ENCODE data around the gene BIN1.

BIN1 gene, protein sequence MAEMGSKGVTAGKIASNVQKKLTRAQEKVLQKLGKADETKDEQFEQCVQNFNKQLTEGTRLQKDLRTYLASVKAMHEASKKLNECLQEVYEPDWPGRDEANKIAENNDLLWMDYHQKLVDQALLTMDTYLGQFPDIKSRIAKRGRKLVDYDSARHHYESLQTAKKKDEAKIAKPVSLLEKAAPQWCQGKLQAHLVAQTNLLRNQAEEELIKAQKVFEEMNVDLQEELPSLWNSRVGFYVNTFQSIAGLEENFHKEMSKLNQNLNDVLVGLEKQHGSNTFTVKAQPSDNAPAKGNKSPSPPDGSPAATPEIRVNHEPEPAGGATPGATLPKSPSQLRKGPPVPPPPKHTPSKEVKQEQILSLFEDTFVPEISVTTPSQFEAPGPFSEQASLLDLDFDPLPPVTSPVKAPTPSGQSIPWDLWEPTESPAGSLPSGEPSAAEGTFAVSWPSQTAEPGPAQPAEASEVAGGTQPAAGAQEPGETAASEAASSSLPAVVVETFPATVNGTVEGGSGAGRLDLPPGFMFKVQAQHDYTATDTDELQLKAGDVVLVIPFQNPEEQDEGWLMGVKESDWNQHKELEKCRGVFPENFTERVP

DNA sequence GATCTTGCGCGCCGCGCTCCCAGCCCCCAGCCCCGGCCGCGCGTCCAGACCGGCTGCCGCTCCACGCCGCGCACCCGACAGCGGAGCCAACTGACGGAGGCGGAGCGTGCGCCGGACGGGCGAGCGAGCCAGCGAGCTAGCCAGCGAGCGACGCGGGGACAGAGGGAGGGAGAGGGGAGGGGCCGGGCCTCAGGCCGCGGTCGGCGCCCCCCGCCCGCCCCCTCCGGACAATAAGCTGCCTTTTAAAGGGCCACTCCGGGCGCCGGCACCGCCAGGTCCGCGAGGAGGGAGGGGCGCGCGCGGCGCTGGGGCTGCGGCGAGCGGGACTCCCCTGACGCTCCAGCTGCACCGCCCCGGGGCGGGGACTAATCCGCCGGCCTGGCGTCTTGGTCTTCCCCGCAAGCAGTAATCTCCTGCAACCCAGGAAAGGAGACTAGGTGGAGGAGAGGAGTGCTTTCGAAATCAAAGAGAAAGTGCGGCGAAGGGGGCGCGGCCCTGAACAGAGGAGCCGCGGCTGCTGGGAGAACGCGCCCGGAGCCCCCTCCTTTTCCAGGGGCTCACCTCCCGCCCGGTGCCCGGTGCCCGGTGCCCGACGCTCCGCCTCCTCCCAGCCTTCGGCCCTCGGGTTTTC, at the start of gene BIN1:
TSS of gene BIN1 (minus strand) at position 164 of the 631 bp plus-strand sequence. CDS start 211 bp downstream, outside the sequence.
- DNase-seq (ENCODE audit: low read depth in 2 of 2): peak; percentile 38 to 43

DNA sequence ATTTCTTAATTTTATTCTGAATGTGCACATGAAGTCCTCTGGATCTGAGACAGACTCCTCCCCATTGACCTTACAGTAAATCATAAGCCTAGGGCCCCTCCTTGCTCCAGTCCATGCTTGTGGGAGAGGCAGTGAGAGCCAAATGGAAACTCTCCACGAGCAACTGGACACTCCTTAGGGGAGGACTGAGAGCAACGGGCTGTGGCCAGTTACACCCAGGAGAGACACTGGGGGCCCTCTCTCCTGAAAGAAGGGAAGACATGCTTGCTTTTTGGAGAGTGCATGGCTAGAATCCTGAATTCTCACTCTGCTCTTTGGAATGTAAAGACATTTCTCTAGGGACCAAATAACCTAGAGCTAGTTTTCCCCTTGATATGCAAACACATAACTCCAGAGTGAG, 49.0 kb upstream of the BIN1 start:
- DNase-seq (ENCODE audit: low read depth in 2 of 2): no peak

DNA sequence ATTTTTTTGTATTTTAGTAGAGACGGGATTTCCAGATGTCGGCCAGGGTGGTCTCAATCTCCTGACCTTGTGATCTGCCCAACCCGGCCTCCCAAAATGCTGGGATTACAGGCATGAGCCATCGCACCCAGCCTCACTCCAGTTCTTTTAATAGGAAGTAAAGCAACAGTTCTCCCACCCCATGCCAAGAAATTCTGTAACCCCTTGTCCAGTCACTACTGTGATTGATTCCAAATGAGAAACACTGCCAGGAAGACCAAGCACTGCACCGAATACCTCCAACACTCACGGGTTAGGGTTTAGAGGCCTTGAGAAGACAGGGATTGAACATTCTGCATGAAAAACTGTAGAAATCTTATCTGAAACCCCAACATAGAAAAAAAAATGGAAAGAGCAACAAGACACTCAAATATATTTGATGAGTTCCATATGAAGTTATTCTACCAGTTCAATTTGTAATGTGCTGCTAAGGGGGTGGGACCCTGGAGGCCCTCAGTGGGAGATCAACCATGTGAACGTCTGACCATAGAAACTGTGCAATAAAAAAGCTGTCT, 48.2 kb upstream of the BIN1 start:
- no peak for DNase-seq (ENCODE audit: low read depth in 2 of 2)

DNA sequence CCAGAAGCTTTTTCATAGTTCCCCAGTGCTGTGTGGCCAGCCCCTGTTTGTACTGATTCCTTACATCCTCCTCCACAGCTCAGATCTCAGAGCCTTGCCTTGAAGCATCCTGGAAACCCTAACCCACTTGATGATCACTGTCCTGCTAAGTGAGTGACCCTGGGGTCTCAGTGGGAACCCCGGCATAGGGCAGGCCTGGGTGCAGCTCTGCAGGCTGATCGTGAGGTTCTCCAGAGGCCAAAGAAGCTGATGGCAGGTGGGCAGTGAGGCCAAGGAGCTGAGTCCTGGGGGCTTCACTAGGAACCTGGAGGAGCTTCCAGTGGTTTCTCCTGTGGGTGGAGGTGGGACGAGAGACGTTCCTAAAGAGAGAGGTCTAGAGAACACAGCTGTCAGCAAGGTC, 47.4 kb upstream of the BIN1 start:
- DNase-seq (ENCODE audit: low read depth in 2 of 2): no peak

DNA sequence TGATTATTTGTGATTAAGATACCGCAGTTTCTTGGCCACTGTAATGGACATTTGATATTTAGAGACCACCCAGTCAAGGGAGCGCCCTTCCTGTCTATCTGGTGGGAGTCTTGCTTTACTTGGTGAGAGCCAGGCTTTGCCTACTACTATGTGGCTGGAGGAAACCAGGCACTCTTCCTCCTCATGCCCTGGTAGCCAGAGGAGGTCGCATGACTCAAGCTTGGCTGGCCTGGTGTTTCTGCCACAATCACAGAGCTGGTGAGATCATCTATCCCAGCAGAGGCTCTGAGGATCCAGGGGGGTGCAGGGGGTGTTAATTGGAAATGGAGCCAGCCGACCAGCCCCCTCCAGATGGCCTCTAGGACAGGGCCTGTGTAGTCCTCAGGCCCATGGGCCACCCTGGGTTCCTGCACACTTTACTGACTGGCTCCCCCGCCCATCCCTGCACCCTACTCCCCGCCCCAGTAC, 46.8 kb upstream of the BIN1 start:
- no peak for DNase-seq (ENCODE audit: low read depth in 2 of 2)

DNA sequence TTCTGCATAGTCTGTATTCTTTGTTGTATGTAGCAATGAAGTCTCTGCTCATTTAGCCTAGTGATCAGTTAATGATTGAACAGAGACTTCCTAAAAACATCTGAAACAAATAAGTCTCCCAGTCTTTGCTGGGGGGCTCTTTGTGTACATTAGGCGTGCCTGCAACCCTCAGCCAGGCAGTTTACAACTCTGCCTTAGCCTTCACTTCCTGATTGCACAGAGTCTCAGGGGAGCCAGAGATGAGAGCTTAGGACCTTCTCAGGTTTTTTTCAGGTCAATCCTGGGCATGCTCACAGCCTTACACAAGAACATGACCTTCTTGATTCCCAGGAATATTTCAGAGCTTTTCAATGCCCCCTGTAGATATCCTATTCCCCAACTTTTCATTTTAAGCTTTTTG, 44.0 kb upstream of the BIN1 start:
- no peak for DNase-seq (ENCODE audit: low read depth in 2 of 2)

DNA sequence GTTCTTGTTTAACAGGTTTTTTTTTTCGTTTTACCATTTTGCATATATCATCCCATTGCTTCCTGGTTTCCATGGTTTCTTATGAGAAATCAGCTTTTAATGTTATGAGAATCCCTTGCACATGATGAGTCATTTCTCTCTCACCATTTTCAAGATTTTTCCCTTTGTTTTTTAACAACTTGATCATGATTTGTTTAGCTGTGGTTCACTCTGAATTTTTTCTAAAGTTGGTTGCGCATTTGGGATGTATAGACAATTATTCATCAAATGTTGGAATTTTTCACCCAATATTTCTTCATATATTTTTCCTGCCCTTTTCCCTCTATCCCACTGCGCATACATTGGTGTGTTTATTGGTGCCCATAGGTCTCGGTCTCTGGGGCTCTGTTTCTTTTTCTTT, 42.4 kb upstream of the BIN1 start:
- no peak for DNase-seq (ENCODE audit: low read depth in 2 of 2)

DNA sequence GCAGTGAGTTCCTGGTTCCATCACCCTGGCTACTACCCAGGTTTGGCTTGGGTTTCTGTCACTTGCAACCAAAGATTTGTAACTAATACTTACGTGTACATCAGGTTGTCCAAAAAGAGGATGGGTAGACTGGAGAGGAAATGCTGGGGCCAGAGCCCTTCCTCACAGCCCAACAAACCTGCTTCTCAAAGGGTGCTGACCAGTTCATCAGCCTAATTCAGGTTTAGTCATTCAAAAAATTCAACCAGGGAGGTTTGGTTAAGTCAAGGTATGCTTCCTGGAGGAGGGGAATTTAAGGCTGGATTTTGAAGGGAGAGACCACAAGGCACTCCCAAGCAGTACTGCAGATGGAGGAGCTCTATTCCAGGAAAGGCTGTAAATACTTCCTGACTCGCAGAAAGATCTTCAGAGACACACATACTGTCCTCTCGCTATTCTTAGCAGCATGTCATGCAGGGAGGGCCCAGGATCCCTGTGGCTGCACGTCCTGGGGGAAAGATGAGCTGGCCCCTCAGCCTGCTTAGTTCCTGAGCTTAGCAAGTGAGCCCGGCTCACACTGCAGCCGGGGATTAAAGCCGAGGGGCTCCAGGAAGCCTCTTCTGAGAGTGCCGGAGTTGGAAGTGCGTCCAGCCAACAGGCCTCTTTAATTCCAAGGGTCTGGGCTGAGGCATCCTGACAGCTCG, 40.0 kb upstream of the BIN1 start:
- DNase-seq (ENCODE audit: low read depth in 2 of 2): no peak

DNA sequence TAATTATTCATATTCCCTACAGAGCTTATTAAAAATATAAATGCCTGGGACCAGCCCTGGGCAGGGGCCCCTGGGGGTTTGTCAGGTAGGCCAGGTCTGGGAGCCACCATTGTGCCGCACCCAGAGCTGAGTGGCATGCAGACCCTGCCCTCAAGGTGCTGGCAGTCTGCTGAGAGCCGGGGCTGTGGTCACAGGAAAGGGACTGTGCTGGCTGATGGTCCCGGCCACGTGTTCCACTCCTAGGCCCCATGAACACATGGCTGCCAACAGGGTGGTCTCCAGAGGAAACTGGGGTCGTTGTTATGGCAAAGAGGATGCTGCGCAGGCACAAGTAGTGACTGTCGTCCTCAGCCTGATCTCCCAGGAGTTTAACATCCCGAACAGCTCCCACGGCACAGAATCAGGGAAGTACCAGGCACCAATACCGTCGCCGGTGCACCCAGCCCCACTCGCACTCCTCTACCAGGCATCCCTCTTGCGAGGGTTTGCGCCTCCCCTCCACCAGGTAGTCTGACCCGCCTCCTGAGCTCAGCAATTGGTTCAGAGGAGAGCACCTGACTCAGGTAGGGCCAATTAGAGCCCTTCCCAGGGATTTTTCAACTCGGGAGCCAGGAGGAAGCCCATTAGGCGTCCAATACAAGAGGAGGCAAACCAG, 39.2 kb upstream of the BIN1 start:
- DNase-seq (ENCODE audit: low read depth in 2 of 2): no peak

DNA sequence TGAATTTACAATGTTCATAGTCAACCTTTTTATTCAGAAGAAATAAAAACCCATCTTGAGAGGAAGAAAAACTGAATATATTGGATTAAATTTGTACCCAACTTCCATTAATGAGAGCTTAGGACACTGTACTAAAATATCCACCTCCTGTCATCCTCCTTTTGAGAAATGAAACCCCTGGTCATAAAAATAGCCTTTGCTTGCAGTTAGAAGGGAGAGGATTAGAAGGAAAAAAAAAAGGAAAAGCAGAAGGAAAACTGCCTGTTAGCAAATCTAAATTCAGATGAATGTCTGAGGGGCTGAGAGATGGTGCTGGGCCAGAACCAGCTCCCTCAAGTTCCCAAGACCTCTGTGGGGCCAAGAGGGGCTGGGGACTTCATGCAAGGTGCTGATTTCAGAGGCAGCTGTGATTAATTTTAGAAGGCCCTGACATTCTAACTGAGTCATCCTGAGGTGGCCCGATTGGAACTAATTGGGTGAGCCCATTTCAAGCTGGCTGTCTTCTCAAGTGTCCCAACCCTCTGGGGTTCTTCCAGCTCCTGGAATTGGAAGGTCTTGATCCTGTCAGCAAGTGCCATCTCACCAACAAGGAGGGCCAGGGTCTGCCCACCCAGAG, 38.4 kb upstream of the BIN1 start:
- DNase-seq (ENCODE audit: low read depth in 2 of 2): no peak

DNA sequence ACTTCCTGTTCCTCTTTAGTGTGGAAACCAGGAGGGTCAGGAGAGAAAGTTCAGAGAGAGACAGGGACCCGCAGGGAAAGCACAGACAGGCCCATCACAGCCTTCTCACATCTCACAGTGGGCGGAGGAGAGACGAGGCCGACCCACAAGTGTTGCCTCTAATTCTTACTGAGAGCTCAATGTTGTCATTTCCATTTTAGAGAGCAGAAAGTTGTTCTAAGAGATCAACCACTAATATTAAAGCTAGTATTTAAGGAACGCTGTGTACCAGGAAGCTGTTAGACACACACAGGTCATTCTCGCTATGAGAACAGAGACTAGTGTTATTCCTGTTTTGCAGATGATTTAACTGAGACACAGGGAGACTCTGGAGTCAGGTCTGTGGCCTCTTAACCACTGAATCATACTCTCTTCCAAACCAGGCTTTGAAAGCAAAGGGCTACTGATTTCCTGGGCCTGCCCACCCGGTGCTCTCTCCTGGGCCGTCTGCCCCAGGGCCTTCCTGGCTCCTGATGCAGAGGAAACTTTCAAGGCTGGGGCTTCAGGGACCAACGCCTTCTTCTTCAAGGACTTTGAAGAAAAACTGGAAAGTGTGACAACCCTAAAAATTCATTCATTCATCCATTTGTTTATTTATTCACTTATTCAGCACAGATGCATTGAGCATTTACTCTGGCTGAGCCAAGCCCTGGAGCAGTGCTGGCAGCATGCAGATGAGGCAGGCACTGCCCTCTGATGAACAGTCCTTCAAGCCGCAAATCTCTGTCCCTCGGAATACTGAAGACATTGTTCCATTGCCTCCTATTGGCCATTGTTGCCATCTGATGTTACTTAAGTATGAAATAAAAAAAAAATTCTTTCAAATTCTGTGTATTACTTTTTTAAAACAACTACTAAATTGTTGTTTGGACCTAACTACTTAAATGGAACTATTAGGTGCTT, 37.2 kb upstream of the BIN1 start:
- no peak for DNase-seq (ENCODE audit: low read depth in 2 of 2)

DNA sequence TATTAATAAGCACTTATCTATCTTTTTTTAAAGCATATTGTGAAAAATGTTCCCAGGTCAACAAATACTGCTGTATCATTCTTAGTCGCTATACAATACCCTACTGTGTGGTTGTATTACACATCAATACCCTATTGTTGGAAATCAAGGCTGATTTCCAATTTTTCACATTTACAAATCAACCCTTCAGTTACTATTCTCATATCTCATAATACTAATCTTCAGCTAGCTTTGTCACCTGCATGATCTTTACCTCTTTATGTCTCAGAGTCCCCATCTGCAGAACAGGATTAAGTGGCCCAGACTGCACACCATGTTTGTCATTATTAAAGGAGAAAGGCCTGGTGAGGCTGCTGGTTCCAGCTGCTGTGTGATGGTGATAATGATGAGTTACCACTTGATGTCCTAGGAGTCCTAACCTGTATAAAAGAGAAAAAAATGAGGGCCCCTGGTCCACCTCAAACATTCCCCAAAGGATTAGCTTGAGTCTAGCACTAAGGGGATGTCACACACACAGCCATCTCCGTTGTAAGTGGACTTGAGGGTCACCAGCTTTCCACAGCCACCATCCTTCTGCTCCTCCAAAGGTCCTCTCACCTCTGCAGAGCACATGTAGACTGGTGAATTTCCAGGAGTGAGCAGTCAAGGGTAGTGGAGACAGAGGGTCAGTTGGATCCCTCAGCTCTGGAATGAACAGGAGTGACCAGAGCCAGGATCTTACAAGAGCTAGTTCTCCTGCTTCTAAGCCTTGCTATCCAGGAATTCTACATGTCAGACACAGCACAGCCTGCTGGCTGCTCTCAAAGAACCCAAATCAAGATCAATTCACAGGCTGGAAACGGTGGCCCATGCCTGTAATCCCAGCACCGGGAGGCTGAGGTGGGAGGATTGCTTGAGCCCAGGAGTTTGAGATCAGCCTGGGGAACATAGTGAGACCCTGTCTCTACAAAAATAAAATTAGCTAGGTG, 36.0 kb upstream of the BIN1 start:
- no peak for DNase-seq (ENCODE audit: low read depth in 2 of 2)

DNA sequence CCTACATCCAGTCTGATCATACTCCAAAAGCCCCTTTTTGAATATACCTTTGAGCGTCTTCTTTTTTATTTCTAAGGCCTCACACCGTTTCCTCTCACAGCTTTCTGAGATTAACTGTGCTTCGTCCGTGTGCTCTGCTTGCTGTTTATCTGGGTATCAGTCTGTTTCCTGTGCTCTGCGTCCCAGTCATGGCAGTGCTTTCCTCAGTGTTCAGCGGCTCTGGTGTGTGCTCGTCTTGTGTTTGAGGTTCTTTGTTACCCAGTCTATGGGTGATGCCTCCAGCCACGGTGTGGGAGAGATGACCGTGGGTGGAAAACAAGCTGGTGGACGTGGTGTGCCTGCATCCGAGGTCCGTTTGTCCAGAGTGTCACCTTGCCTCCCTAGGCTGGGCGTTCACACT, 33.6 kb upstream of the BIN1 start:
- DNase-seq (ENCODE audit: low read depth in 2 of 2): no peak

DNA sequence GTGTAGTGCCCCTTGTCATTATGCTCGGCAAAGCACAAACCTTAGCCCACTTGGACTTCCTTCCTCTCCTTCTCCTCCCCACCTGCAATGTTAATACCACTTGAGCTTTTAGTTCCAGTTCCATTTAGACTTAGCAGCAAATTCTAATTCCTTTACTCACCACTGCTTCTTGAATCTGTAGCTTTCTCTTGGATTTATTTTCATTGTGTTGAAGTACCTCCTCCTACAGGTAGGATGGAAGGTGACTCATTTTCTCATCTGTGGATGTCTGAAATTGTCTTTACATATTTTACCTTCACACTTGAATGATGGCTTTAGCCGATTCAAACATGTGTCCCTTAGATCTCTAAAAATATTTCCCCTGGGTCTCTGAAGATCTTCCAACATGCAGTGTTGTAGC, 32.8 kb upstream of the BIN1 start:
- no peak for DNase-seq (ENCODE audit: low read depth in 2 of 2)

DNA sequence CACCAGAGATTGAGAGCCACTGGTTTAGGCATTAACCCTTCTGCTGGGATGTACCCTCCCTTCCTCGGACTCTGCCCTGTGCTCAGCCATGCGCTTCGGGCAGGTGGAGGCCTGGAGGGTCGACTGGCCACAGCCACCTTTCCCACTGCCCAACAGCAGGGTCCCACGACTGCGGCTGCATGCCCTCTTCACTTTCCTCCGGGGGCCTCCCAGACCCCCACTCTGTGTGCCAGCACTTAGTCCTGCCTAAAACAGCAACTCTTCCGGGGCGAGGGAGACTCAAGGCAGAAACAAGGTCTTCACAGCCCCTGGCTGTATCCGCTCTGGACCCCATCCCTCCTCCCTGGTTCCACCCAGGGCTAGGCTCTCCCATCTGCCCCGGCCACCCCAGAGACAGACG, 31.3 kb upstream of the BIN1 start:
- no peak for DNase-seq (ENCODE audit: low read depth in 2 of 2)

DNA sequence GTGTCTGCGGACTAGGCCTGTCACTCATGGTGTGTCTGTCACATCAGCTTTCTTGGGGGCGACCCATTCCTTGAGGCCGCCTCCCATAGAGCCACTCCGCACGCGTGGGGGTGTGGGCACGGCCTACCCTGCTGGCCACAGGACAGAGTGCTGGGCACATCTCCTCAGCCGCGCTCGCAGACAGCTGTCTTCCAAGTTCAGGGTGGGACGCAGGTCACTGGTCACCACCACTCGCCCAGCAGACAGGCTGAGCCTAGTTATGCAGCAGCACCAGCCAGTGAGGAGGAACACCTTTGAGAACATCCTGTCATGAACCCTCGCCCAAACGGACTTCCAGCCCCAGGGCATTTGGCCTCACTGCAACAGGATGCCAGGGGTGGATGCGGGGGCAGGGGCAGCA, 30.8 kb upstream of the BIN1 start:
- DNase-seq (ENCODE audit: low read depth in 2 of 2): no peak

DNA sequence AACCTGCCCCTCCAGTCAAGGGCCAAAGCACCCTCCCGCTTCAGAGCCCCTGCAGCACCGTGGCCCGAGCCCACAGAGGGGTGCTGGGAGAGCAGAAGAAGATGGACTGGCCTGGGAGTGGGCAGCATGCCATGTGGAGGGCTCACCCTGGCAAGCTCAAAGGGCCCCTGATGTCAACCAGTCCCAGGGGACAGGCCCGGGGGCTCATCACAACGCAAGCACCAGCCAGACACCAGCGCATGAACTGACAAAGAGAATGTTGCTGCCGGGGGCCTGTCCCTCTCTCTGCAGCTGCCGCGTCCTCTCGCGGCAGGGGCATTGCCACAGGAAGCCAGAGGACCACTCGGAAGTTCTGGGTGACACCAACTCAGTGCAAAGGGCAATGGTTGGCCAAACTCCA, 30.3 kb upstream of the BIN1 start:
- DNase-seq (ENCODE audit: low read depth in 2 of 2): no peak
